ENCODE data around the gene INPP5F.

GRCh38 chr10:119859420-119860258 is 133.8 kb downstream of the INPP5F start:
- TF ChIP-seq POLR2AphosphoS5 (IDR thresholded peaks at IDR 0.05; ENCODE audit: borderline replicate concordance, low read depth, low read length) (no peak), EZH2 (IDR thresholded peaks at IDR 0.05) (no peak)

Measured in SK-N-MC (cell line).